CD4-positive, alpha-beta T cell (primary cell): ENCODE results near the gene ADAMTSL1. TPM values are rescaled to one million over a fixed set of nuclear protein-coding genes. Genes with fewer than 3 reads are reported as not detected.

ENCODE experiments used
- ATAC-seq: fragments of 200-7000 bp; cut with Tn5 transposase; one replicate; pipeline ENCODE4 v1.10.0; 2022; ENCODE audit warnings: mild to moderate bottlenecking; ENCODE audit not compliant: poor library complexity
- CTCF ChIA-PET: fragments of 350-600 bp; sonication (Branson Sonifier 250); formaldehyde crosslinking; loops from one replicate; lab custom pipeline; 2021; ENCODE audit warnings: antibody characterized with exemption, inconsistent platforms; lab: Charles Lee
- POLR2A ChIA-PET: fragments of 350-600 bp; sonication (Branson Sonifier 250); formaldehyde crosslinking; loops from one replicate; lab custom pipeline; 2021; ENCODE audit warnings: antibody characterized with exemption, inconsistent platforms; lab: Charles Lee
- DNase-seq, 14 experiments: peaks; one replicate each; pipeline ENCODE4 v3.0.0-alpha.2; 2013 to 2020; ENCODE audit warnings: mixed read lengths in 2 of 14
- H3K27ac ChIP-seq, 2 donors: one replicate each; pipeline versions ENCODE4 v1.5.1 to v1.7.0; 2013; ENCODE audit warnings: low read length in 2 of 2, low read depth in 1 of 2, mild to moderate bottlenecking in 1 of 2
- H3K27me3 ChIP-seq, 2 experiments: 1 replicate in 1 of 2; 2 replicates in 1 of 2; pipeline versions ENCODE4 v1.6.1 to v1.7.0; 2013; ENCODE audit warnings: low read length in 2 of 2, control low read depth in 1 of 2, mild to moderate bottlenecking in 1 of 2, moderate library complexity in 1 of 2; ENCODE audit not compliant: insufficient read depth in 2 of 2, control insufficient read depth in 1 of 2
- H3K36me3 ChIP-seq: one replicate; pipeline ENCODE4 v1.6.1; 2013; ENCODE audit warnings: low read length, control low read depth; ENCODE audit not compliant: insufficient read depth
- H3K4me1 ChIP-seq: one replicate; pipeline ENCODE4 v1.6.1; 2013; ENCODE audit warnings: low read length, control low read depth; ENCODE audit not compliant: insufficient read depth
- H3K4me3 ChIP-seq: one replicate; pipeline ENCODE4 v1.5.1; 2013; ENCODE audit warnings: mild to moderate bottlenecking, low read length, moderate library complexity
- H3K9me3 ChIP-seq, 2 experiments: 1 replicate in 1 of 2; 2 replicates in 1 of 2; pipeline versions ENCODE4 v1.6.1 to v1.7.0; 2013; ENCODE audit warnings: low read length in 2 of 2, mild to moderate bottlenecking in 2 of 2, control low read depth in 1 of 2, moderate library complexity in 1 of 2; ENCODE audit not compliant: control insufficient read depth in 1 of 2, insufficient read depth in 1 of 2
- H3K27ac Mint-ChIP-seq: one replicate; pipeline ENCODE4 v1.8.0; 2020; ENCODE audit warnings: mixed read lengths
- H3K27me3 Mint-ChIP-seq: one replicate; pipeline ENCODE4 v1.8.0; 2021; ENCODE audit warnings: mixed read lengths
- H3K36me3 Mint-ChIP-seq: one replicate; pipeline ENCODE4 v1.8.0; 2021; ENCODE audit warnings: low read depth, mixed read lengths
- H3K4me1 Mint-ChIP-seq: one replicate; pipeline ENCODE4 v1.8.0; 2021; ENCODE audit warnings: low read depth, mixed read lengths
- H3K4me3 Mint-ChIP-seq: one replicate; pipeline ENCODE4 v1.8.0; 2020; ENCODE audit warnings: mild to moderate bottlenecking, mixed read lengths
- H3K9me3 Mint-ChIP-seq: one replicate; pipeline ENCODE4 v1.8.0; 2020; ENCODE audit warnings: mixed read lengths
- intact Hi-C, 2 experiments: fragments of 100-400 bp; cut with DNase I in 1 of 2; cut with micrococcal nuclease in 1 of 2; formaldehyde crosslinking; loops; one replicate each; pipeline versions ENCODE4 v1.15.1 to v1.9.0; 2023 to 2025; cut with DNase I, micrococcal nuclease
- total RNA-seq, 174 experiments: library from RNA in 2 of 174; stranded (reverse) in 2 of 174; gene quantifications; one replicate each; pipeline ENCODE4 v1.2.3 and lab custom pipeline; 2021 to 2026
- TF ChIP-seq, protein P1 (sequence below): fragments of 200-600 bp; IDR thresholded peaks from one replicate; pipeline ENCODE4 v1.8.0; 2022; ENCODE audit warnings: antibody characterized with exemption, mild to moderate bottlenecking

ADAMTSL1 gene
- total RNA-seq, 2 experiments from 2014 or later: not detected

DNA sequence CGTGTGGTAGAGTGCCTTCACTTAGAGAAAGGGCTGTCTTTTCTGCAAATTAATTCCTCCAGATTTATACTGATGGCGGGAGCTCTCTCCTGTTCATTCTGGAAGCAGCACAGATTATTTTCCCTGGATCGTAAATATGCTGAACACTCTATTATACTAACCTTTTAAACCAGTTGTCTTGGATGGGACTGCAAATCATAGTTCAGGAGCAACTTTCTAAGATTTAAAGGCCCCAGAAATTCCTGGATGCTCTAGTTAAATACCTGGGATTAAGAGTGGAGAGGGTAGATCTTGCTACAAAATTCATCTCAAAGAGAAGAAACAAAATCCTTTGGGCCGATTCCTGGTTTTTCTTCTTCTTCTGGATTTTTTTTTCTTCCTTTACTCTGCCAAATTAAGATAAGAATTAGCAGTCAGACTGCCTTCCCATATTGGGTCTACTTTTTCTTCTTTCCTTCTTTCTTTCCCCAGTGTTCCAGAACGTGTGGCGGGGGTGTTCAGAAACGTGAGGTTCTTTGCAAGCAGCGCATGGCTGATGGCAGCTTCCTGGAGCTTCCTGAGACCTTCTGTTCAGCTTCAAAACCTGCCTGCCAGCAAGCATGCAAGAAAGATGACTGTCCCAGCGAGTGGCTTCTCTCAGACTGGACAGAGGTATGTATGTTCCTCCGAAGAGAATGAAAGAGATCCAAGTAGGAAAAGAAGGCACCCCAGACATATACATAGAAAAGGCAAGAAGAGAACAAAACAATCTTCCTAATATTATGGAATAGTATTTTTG, 296.4 kb downstream of the ADAMTSL1 start:
- H3K4me3 Mint-ChIP-seq: no peak overlapping the region
- H3K9me3 Mint-ChIP-seq: no peaks in the 10 kb centered on the region
- H3K27ac Mint-ChIP-seq: no peak overlapping the region
- no peaks in the 10 kb centered on the region for H3K4me1 ChIP-seq
- no peaks in the 10 kb centered on the region for H3K4me1 Mint-ChIP-seq
- no peak overlapping the region for H3K27ac ChIP-seq
- DNase-seq (no peak), ATAC-seq (no peak)
- TF ChIP-seq, protein P1, sequence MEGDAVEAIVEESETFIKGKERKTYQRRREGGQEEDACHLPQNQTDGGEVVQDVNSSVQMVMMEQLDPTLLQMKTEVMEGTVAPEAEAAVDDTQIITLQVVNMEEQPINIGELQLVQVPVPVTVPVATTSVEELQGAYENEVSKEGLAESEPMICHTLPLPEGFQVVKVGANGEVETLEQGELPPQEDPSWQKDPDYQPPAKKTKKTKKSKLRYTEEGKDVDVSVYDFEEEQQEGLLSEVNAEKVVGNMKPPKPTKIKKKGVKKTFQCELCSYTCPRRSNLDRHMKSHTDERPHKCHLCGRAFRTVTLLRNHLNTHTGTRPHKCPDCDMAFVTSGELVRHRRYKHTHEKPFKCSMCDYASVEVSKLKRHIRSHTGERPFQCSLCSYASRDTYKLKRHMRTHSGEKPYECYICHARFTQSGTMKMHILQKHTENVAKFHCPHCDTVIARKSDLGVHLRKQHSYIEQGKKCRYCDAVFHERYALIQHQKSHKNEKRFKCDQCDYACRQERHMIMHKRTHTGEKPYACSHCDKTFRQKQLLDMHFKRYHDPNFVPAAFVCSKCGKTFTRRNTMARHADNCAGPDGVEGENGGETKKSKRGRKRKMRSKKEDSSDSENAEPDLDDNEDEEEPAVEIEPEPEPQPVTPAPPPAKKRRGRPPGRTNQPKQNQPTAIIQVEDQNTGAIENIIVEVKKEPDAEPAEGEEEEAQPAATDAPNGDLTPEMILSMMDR: no peak
- no peaks in the 10 kb centered on the region for H3K9me3 ChIP-seq
- no peak overlapping the region for H3K4me3 ChIP-seq
- intact Hi-C loops: no loop called here
- H3K36me3 Mint-ChIP-seq: no peaks in the 10 kb centered on the region
- peaks cover 29% of the 10 kb centered on the region for H3K27me3 Mint-ChIP-seq
- peaks cover 6% of the 10 kb centered on the region in 2 experiments for H3K27me3 ChIP-seq
- ChIA-PET CTCF (no interaction called here), POLR2A (no interaction called here)
- no peaks in the 10 kb centered on the region for H3K36me3 ChIP-seq

DNA sequence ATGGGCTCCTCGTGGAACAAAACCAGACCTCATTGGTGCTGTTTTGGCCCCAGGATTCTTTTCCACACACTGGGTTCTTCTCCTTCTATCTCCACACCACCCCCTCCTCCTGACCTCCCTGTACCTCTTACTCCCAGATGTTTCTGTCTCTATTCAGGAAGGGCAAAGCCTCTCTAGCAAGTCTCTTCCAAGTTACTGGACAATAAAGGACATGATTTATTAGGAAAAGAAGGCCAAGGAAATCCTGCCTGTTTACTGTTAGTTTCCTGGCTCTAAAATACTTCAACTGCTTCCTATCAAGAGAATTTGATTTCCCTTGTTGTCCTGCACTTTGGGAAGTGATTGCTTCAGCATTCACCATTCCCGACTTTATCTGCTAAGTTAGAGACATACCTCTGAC, 297.1 kb downstream of the ADAMTSL1 start:
- H3K4me3 Mint-ChIP-seq: no peak overlapping the region
- H3K36me3 Mint-ChIP-seq: no peaks in the 10 kb centered on the region
- H3K9me3 Mint-ChIP-seq: no peaks in the 10 kb centered on the region
- H3K27me3 ChIP-seq: peaks cover 6% of the 10 kb centered on the region in 2 experiments
- H3K36me3 ChIP-seq: no peaks in the 10 kb centered on the region
- ATAC-seq (no peak), DNase-seq (no peak)
- H3K4me3 ChIP-seq: no peak overlapping the region
- H3K9me3 ChIP-seq: no peaks in the 10 kb centered on the region
- intact Hi-C loops: no loop called here
- TF ChIP-seq, protein P1: no peak
- POLR2A ChIA-PET: no interaction called here
- H3K27ac ChIP-seq: no peak overlapping the region
- H3K27ac Mint-ChIP-seq: no peak overlapping the region
- no peaks in the 10 kb centered on the region for H3K4me1 Mint-ChIP-seq
- no peaks in the 10 kb centered on the region for H3K4me1 ChIP-seq
- CTCF ChIA-PET: no interaction called here
- peaks cover 22% of the 10 kb centered on the region for H3K27me3 Mint-ChIP-seq

DNA sequence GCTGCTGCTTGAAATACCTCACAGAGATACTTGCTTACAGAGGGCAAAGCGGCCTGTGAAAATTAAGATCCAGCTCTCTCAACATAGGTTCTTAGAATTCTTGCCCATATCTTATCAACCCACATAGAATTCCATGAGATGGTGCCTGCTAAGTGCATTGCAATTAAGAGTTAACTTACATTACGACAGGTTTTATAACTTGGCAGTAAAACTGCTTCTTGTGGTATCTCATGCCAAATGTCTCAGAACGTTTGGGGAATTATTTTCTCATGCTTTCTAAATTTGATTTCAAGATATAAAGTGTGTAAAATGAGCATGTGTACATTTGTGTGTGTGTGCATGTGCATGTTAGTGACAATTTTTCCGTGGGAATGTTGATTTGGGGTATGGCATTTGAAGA, 297.8 kb downstream of the ADAMTSL1 start:
- H3K36me3 Mint-ChIP-seq: no peaks in the 10 kb centered on the region
- peaks cover 15% of the 10 kb centered on the region for H3K27me3 Mint-ChIP-seq
- H3K4me1 Mint-ChIP-seq: no peaks in the 10 kb centered on the region
- no peaks in the 10 kb centered on the region for H3K9me3 Mint-ChIP-seq
- Histone ChIP-seq H3K9me3 (peaks cover 0 to 5% of the 10 kb centered on the region in 2 experiments), H3K4me3 (no peak overlapping the region), H3K27ac (no peak overlapping the region), H3K4me1 (no peaks in the 10 kb centered on the region), H3K27me3 (peaks cover under 1 to 6% of the 10 kb centered on the region in 2 experiments), H3K36me3 (no peaks in the 10 kb centered on the region)
- ChIA-PET POLR2A (no interaction called here), CTCF (no interaction called here)
- intact Hi-C loops: no loop called here
- DNase-seq (no peak), ATAC-seq (no peak)
- TF ChIP-seq, protein P1: no peak
- no peak overlapping the region for H3K27ac Mint-ChIP-seq
- H3K4me3 Mint-ChIP-seq: no peak overlapping the region
